Islet precursor cell (in vitro differentiated cells): ENCODE results near the gene GFAP.

Experiments
- DNase-seq: peaks from one replicate; pipeline ENCODE4 v3.0.0-alpha.2; 2018

The GFAP gene

GRCh38 chr17:44915321-44915726 is at the start of gene GFAP:
GFAP (minus strand) TSS chr17:44915500; CDS start chr17:44915486, 14 bp downstream.
- peak; percentile 43 for DNase-seq

- DNase-seq, result peak; percentile 78
These were observed 46.6 kb upstream of the GFAP start for GRCh38 chr17:44961921-44962350.

GRCh38 chr17:44960691-44961090 is 45.4 kb upstream of the GFAP start:
- no peak for DNase-seq

DNA sequence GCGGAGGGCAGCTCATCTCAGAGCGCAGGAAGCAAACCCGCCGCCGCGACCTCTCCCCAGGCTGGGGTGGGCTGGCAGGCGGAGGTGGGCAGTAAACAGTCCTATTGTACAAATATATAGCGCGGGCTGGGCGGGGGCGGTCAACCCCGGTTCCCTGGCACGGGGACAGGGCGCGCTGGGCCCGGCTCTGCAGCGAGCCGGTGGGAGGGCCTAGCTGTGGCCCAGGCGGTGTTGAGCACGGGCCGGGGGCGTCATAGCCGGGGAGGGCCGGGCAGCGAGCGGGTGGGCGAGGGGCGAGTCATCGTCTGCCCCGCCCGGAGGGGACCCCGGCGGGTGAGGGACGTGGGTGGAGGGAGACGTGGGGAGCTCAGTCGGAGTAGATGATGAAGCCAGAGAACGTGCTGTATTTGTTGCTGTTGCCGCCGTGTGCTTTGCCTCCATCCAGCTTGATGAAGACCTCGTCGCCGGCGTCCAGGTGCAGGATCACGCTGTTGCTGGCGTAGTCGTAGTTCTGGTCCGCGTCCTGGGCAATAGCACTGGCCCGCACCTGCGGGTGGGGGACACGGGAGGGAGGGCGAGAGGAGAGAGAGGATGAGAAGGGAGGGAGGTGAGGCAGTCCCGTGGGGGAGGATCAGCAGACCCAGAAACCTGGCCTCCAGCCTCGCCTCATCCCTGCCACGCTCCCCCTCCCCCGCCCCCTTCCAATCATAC is 44.7 kb upstream of the GFAP start:
- peak; percentile 62 for DNase-seq

GRCh38 chr17:44956998-44957981 is 42.0 kb upstream of the GFAP start:
- no peak for DNase-seq

GRCh38 chr17:44955674-44956425 is 40.5 kb upstream of the GFAP start:
- no peak for DNase-seq

GRCh38 chr17:44952946-44953475 is 37.7 kb upstream of the GFAP start:
- DNase-seq, result peak; percentile 51

DNA sequence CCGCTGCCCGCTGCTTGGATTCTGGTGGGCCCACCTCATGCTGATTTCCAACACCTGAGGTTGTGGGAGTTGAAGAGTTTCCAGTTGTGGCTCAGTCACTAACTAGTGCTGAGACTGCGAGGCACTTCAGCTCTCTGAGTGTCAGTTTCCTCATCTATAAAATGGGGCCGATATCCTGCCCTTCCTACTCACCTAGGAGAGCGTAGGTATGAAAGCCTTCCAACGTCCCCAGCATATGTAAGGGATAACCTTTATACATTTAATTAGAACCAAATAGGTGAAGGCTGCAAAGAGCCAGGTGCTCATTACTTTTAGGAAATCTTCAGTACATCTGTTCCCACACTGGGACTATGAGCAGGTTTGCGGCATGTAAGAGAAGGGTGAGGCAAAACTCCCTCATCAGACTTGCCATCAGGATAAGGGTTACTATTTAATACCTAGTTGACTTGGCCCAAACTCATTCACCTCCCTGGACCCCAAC is 33.1 kb upstream of the GFAP start:
- no peak for DNase-seq

DNA sequence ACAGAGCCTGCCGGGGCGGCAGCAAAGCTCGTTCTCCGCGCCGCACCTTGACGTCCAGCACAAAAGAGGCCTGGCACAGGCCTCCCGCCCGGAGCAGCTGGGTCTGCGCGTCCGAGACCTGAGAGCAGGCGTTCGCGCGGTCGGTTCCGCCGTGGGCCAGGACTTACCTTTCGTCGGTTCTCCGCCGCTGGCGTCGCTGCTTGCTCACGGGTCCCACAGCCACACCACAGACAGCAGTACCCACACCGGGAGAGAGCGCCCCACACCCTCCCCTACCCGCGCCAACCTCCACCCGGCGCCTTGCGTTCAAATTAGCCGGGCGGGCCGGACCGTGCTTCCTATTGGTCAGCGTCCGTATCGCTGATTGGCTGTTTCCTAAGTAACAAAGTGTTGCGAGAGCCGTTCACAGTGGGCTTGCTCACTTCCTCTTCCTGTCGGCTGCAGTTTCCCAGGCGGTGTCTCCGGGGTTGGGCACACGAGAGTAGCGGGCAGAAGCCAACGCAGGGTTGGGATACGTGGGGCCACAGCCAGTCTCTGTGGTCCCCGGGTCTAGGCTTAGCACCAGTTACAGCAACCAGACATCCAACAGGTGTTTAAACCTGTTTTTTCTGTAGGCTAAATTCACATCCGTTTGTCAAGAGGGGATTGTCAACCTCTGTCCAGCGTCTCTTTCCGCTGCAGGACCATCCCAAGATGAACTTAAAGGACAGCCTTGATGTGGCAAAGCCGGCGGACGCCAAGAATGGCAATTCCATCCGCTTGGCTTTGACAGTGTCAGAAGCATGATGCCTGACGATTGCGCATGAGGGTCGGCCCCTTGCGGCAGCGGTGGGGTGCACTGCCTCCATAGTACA is 32.4 kb upstream of the GFAP start, which contains the start of gene KIF18B:
Gene KIF18B, minus strand, starts transcription at position 313 of the 854 bp plus-strand sequence. CDS start 11,429 bp downstream, outside the sequence.
- peak; percentile 98 for DNase-seq

GRCh38 chr17:44945652-44946051 is 30.4 kb upstream of the GFAP start:
- DNase-seq, result peak; percentile 7

- no peak for DNase-seq
These were observed 27.2 kb upstream of the GFAP start for GRCh38 chr17:44942456-44942855.

DNA sequence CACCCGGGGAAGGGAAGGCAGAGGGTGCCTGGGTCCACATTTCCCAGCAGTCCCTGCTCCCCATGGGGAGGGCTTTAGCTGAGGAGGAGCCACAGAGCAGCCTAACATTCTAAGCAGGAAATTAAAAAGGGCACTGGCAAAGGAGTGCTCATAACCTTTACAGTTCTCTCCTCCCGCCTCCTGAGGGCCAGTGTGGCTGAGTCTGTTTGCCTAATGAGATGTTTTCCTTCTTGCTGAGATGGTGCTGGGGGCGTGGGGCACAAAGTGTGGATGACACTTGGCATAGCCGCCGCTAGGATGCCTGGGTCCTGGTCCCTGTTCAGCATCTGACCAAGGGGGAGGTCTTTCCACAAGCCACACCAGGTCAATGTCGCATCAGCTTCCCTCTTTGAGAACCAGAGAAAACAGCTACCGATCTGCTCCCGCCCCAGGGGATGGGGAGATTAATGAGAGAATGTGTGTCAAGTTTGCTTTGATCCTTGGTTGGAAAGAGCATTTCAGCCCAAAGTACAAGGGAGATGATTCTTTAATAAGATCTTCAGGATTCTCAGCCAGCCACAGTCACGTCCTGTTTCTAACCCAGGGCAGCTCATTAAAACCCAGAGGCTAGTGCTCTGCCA is 26.5 kb upstream of the GFAP start:
- DNase-seq, result peak; percentile 64

DNA sequence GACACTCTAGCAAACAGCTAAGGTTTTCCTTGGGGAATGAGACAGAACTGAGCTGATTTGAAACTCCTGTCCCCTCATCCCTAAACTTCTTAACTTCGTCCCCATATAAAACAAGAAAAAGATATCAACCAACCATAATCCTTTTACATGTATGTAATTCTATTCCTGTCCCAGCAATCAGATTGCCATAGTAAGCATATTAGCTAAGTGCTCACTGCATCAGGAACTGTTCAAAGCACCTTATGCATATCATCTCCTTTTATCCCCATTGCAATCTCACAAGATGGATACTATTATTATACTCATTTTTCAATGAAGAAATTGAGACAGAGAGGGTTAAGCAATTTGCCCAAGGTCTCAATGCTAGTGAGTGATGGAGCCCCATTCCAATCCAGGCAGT is 25.5 kb upstream of the GFAP start:
- DNase-seq, result no peak

GRCh38 chr17:44940317-44940716 is 25.0 kb upstream of the GFAP start:
- peak; percentile 79 for DNase-seq

DNA sequence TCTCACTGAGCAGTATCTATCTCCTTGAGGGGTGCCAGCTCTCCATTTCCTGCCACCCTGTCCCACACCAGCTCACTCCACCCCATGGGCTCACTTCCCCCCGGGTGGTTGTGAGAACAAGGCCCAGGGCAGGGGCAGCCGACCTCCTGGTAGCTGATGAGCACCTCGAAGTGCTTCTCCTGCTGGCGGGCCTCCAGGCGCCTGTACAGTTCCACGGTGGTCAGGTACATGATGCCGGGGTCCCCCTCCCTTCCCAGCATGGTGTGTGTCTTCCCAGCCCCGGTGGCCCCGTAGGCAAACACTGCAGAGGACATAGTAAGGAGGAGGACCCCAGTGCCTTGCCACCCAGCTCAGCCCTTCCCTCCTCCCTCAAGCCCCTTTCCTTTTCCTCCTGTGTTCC is 19.8 kb upstream of the GFAP start:
- no peak for DNase-seq

DNA sequence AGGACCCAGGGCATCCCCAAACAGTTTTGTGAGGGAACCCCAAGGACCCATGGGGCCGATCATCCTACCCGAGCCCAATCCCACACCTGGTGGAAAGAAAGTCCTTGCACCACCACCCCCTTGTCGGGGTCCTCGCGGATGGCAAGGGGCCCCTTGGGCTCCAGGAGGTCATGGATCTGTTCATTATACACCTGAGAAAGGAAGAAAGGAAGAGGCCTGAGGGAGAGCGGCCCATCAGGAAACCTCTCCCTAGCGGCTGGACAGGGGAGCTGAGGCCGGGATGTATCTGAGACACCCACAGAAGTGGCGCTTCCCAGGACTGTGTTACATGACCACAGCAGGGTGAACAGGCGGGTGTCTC is 19.4 kb upstream of the GFAP start:
- DNase-seq, result no peak

DNA sequence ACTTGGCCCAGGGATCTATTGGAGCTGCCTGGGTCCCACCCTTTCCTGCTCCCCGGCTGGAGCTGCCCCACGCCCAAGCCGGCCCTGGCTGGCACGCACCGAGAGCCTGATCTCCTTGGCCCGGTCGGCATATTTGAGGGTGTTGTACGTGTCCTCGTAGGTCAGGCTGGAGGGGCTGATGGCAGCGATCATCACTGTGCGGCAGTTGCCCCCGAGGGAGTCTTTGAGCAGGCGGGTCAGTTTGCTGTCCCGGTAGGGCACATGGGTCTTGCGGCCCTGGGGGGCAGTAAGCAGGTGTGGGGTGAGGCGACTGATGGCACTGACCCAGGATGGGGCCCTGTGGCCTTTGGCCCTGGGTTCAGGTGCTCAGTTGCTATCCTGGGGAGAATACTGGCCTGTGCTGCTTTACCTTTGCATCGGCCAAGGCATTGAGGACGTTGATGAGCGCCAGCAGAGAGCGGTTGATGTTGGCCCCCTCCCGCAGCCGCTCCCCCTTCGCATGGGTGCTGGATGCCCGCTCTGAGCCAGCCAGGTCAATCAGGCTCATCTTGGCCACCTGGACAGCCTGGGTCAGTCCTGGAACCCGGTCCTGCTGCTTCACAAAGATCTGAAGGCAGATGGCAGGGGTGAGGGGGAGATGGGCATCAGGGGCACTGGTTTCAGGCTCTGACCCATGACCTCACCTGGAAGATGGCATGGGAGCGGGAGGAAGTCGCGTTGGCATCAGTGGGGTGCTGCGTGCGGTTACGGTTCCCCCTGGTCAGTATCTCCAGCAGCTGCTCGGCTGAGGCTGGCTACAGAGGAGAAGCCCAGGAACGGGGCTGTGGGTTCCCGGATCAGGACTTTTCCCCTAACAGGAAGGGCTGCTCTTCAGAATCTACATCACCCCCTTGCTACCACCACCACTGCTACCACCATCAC is 18.8 kb upstream of the GFAP start:
- no peak for DNase-seq

DNA sequence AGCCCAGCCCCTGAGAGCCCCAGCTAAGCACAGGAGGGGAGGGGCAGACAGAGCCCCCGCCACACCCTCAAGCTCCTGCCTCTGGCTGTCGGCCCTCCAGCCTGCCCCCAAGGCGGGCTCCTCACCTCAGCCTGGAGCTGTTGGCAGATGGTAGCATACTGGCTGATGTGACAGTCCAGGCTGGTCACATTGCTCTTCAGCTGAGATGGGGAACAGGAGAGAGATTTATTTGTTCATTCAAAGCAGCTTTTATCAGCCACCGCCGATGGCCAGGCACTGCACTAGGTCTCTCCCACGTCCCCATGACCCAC is 17.4 kb upstream of the GFAP start:
- no peak for DNase-seq

GRCh38 chr17:44932096-44932786 is 16.9 kb upstream of the GFAP start:
- DNase-seq, result no peak

- no peak for DNase-seq
These were observed 16.1 kb upstream of the GFAP start for GRCh38 chr17:44931376-44931775.
